GM12874 (cell line): ENCODE data around the gene DCC.

Experiments used
- TF ChIP-seq, protein P1 (sequence below): IDR thresholded peaks from 2 replicates; pipeline ENCODE4 v1.5.1; 2011; ENCODE audit warnings: low read depth, mild to moderate bottlenecking, control low read depth, low read length, moderate library complexity; ENCODE audit not compliant: insufficient read depth

Gene DCC

GRCh38 chr18:53467756-53468155 lies 1127.8 kb downstream of the DCC start:
- TF ChIP-seq, protein P1, sequence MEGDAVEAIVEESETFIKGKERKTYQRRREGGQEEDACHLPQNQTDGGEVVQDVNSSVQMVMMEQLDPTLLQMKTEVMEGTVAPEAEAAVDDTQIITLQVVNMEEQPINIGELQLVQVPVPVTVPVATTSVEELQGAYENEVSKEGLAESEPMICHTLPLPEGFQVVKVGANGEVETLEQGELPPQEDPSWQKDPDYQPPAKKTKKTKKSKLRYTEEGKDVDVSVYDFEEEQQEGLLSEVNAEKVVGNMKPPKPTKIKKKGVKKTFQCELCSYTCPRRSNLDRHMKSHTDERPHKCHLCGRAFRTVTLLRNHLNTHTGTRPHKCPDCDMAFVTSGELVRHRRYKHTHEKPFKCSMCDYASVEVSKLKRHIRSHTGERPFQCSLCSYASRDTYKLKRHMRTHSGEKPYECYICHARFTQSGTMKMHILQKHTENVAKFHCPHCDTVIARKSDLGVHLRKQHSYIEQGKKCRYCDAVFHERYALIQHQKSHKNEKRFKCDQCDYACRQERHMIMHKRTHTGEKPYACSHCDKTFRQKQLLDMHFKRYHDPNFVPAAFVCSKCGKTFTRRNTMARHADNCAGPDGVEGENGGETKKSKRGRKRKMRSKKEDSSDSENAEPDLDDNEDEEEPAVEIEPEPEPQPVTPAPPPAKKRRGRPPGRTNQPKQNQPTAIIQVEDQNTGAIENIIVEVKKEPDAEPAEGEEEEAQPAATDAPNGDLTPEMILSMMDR, result no peak

DNA sequence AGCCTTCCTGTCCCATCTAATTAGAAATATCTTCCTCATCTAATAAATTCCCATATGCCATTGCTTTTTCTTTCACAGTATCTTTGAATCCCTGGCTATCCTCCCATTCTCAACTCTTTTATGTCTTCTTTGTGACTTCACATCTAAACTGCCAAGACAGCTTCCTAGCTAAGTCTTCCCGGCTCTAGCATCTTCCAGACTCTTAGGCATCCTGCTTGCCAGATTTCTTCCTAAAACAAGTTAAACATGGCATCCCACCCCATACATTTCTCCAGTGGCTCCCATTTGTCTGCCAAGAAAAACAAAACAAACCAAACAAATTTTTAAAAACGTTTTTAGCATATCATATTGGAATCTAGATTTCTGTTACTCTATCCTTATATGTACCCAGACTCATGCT lies 1132.5 kb downstream of the DCC start:
- TF ChIP-seq, protein P1, result no peak

DNA sequence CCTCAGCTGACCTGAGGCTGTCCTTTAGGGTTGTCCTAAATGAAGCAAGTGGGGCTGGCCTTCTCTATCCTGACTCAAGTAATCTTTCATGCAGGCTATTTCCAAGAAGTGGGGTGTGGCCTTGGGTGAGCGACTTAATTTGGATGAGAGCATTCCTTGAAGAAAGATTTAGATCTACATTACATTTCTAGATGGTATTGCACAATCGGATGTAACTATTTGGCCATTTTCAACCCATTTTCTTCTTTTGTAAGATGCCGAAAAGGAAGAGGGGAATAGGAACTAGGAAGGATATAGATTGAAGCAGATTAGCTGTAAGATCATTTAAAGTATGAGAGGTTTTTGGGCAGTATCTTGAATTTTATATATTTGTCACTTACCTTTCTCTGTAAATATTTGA lies 1138.2 kb downstream of the DCC start:
- TF ChIP-seq, protein P1, result no peak

- TF ChIP-seq, protein P1, result no peak
Measured at GRCh38 chr18:53486296-53486695, 1146.3 kb downstream of the DCC start.

DNA sequence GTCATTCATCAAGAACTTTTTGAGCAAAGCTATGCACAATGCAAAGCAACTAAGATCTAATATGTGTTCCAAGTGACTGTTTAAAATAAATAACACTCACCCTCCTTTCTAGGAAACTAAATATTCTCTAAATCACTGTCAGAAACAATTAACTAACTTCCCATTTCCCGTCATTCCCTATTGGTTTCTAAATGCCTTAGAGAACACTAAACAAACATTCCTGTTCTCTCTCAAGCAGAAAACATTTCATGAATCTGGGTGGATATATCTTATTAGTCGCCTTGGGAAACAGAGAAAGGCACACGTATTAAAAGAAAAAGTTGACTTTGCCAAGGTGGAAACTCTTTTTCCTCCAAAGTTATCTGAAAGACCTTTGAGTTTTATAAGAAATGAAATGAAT lies 1149.3 kb downstream of the DCC start:
- TF ChIP-seq, protein P1, result no peak

DNA sequence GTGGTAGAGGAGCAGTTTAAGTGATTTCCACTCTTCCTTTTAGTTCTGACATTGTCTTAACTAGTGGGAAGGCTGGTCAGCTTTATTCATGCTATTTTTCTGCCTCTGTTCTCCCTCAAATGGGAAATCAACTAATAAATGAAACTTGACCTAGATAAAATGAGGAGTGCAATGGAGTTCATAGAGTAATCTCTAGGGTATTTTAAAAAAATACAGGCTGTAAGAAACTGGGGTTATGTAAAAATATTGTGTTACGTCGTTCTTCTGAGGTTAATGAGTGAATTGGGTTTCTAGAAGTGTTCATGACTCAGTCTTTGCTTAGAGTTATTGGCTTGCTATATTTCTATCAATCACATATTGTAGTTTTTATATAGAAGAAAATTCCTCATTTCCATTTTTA lies 1150.0 kb downstream of the DCC start:
- TF ChIP-seq, protein P1, result no peak

- TF ChIP-seq, protein P1, result no peak
Measured at GRCh38 chr18:53496028-53496427, 1156.0 kb downstream of the DCC start.
